ENCODE data around the gene MSI2.

- TF ChIP-seq CTCF (IDR thresholded peaks at IDR 0.05) (no peak), POLR2A (IDR thresholded peaks at IDR 0.05) (no peak)
Observed at GRCh38 chr17:57687642-57688041, 431.3 kb downstream of the MSI2 start.

Measured in adrenal gland (tissue), 5 donors.